ENCODE measurements around the gene TPD52L2. TPM values are rescaled to one million over a fixed set of nuclear protein-coding genes. Genes with fewer than 3 reads are reported as not detected.

Gene TPD52L2
- polyA plus RNA-seq, 1 experiment = 202 TPM

- H3K27ac ChIP-seq (ENCODE audit: low read depth, low read length) = no peak overlapping the region
- TF ChIP-seq, protein P1, sequence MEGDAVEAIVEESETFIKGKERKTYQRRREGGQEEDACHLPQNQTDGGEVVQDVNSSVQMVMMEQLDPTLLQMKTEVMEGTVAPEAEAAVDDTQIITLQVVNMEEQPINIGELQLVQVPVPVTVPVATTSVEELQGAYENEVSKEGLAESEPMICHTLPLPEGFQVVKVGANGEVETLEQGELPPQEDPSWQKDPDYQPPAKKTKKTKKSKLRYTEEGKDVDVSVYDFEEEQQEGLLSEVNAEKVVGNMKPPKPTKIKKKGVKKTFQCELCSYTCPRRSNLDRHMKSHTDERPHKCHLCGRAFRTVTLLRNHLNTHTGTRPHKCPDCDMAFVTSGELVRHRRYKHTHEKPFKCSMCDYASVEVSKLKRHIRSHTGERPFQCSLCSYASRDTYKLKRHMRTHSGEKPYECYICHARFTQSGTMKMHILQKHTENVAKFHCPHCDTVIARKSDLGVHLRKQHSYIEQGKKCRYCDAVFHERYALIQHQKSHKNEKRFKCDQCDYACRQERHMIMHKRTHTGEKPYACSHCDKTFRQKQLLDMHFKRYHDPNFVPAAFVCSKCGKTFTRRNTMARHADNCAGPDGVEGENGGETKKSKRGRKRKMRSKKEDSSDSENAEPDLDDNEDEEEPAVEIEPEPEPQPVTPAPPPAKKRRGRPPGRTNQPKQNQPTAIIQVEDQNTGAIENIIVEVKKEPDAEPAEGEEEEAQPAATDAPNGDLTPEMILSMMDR (IDR thresholded peaks at IDR 0.05; ENCODE audit: low read depth, low read length) = no peak
- H3K9me3 ChIP-seq (ENCODE audit: control insufficient read depth, insufficient read depth, low read length) = peaks cover 15% of the 10 kb centered on the region; the same call in 1 of the 2 replicates
- POLR2A ChIA-PET = no interaction called here
- CTCF ChIA-PET = no interaction called here
- DNase-seq (ENCODE audit: low read depth, low spot score) = no peak
- no peaks in the 10 kb centered on the region for H3K27me3 ChIP-seq (ENCODE audit: control insufficient read depth, insufficient read depth, low read length)
- H3K4me3 ChIP-seq (ENCODE audit: low read depth, low read length) = no peak overlapping the region
These were observed 70.4 kb downstream of the TPD52L2 start for GRCh38 chr20:63935447-63935846.

GRCh38 chr20:63937596-63937995, 72.5 kb downstream of the TPD52L2 start:
- CTCF ChIA-PET = no interaction called here
- Histone ChIP-seq H3K9me3 (ENCODE audit: control insufficient read depth, insufficient read depth, low read length) (peaks cover 28% of the 10 kb centered on the region; the same call in 1 of the 2 replicates), H3K27ac (ENCODE audit: low read depth, low read length) (no peak overlapping the region), H3K27me3 (ENCODE audit: control insufficient read depth, insufficient read depth, low read length) (no peaks in the 10 kb centered on the region), H3K4me3 (ENCODE audit: low read depth, low read length) (no peak overlapping the region)
- POLR2A ChIA-PET = no interaction called here
- TF ChIP-seq, protein P1 (IDR thresholded peaks at IDR 0.05; ENCODE audit: low read depth, low read length) = no peak
- no peak for DNase-seq (ENCODE audit: low read depth, low spot score)

DNA sequence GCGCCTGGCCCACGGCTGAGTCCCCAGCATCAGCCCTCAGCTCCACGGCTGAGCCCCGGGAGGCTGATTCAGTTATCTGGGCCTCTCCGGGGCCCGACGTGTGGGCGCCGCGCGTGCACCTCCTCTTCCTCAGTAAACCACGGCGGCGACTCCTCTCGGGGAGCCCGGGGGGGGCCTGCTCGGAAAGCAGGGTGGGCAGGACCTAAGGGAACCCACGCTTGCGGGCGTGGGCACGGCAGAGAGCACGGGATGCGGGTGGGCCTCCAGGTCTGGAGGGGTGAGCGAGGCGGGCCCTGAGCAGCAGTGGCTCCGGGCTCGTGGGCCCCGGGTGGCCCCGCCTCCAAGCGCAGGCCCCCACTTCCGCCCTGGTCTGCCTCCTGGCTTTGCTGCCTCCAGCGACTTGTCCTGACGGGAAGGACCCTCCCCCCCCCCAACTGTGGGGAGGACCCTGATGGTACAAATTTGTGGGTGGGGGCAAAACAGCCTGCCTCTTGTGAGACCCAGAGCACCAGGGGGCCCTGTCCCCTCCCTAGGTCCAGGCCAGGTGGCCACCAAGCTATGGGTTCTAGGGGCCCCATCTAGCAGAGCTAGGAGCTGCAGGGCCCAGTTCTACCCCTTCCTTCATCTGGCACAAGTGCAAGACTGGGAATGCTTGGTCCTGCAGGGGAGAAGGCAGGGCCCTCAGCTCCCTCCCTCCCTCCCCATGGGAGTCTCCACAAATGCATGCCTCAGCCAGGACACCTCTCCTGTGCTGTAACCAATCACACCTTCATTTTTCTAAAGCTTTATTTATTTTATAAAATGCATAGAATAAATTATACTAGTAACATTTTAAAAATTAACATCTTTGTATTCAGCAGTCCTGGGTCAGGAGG, 74.2 kb downstream of the TPD52L2 start:
- POLR2A ChIA-PET = no interaction called here
- H3K27me3 ChIP-seq (ENCODE audit: control insufficient read depth, insufficient read depth, low read length) = no peaks in the 10 kb centered on the region

GRCh38 chr20:63940071-63940471, 75.0 kb downstream of the TPD52L2 start:
- TF ChIP-seq, protein P1 (IDR thresholded peaks at IDR 0.05; ENCODE audit: low read depth, low read length) = no peak
- ChIA-PET POLR2A (no interaction called here), CTCF (interaction anchor here (1.0 kb wide), 1 partner anchor 33 kb away, joined by 3 read pairs; no protein-coding TSS in a partner anchor)
- Histone ChIP-seq H3K27ac (ENCODE audit: low read depth, low read length) (peak overlapping the region; percentile 11), H3K4me3 (ENCODE audit: low read depth, low read length) (no peak overlapping the region), H3K27me3 (ENCODE audit: control insufficient read depth, insufficient read depth, low read length) (no peaks in the 10 kb centered on the region), H3K9me3 (ENCODE audit: control insufficient read depth, insufficient read depth, low read length) (peaks cover 28% of the 10 kb centered on the region; the same call in 1 of the 2 replicates)
- DNase-seq (ENCODE audit: low read depth, low spot score) = no peak

More for the DNA sequence above, 74.2 kb downstream of the TPD52L2 start:
- no peak for DNase-seq (ENCODE audit: low read depth, low spot score)
- TF ChIP-seq, protein P1 (IDR thresholded peaks at IDR 0.05; ENCODE audit: low read depth, low read length) = no peak
- peaks cover 28% of the 10 kb centered on the region; the same call in 1 of the 2 replicates for H3K9me3 ChIP-seq (ENCODE audit: control insufficient read depth, insufficient read depth, low read length)
- H3K27ac ChIP-seq (ENCODE audit: low read depth, low read length) = no peak overlapping the region
- CTCF ChIA-PET = interaction anchor here (1.0 kb wide), 1 partner anchor 34 kb away, joined by 3 read pairs; no protein-coding TSS in a partner anchor
- no peak overlapping the region for H3K4me3 ChIP-seq (ENCODE audit: low read depth, low read length)

Data from AG04450 (cell line).